ENCODE data around the gene TNNC2. TPM values are rescaled to one million over a fixed set of nuclear protein-coding genes. Genes with fewer than 3 reads are reported as not detected.
A peak's percentile ranks its signal among the peaks of the same experiment; 100 is the strongest.

TNNC2 gene
- total and polyA plus RNA-seq, 4 donors: 1.1 to 8.8 (median 2.8) TPM

GRCh38 chr20:45826381-45827019, 612 bp downstream of the TNNC2 start:
- H3K4me1 ChIP-seq (ENCODE audit: control insufficient read depth, insufficient read depth, low read length): peaks cover 25% of the 10 kb centered on the region
- H3K36me3 ChIP-seq (ENCODE audit: control insufficient read depth, insufficient read depth, low read length): no peaks in the 10 kb centered on the region
- no peak overlapping the region for H3K27ac ChIP-seq (ENCODE audit: low read depth, low read length)
- H3K9me3 ChIP-seq (ENCODE audit: control insufficient read depth, insufficient read depth, low read length): no peaks in the 10 kb centered on the region
- 88% methylated on average over 1 of the region's 6 CpGs for WGBS (ENCODE audit: insufficient coverage)
- peaks cover 28% of the 10 kb centered on the region for H3K27me3 ChIP-seq (ENCODE audit: control insufficient read depth, insufficient read depth, low read length)
- DNase-seq (ENCODE audit: low read depth in 4 of 6, low spot score in 6 of 6): no peak
- H3K4me3 ChIP-seq (ENCODE audit: low read depth, low read length): no peak overlapping the region

- peaks cover 30% of the 10 kb centered on the region for H3K27me3 ChIP-seq (ENCODE audit: control insufficient read depth, insufficient read depth, low read length)
- H3K36me3 ChIP-seq (ENCODE audit: control insufficient read depth, insufficient read depth, low read length): no peaks in the 10 kb centered on the region
- H3K4me3 ChIP-seq (ENCODE audit: low read depth, low read length): no peak overlapping the region
- 18% methylated on average over 54 of the region's 57 CpGs for WGBS (ENCODE audit: insufficient coverage)
- H3K9me3 ChIP-seq (ENCODE audit: control insufficient read depth, insufficient read depth, low read length): no peaks in the 10 kb centered on the region
- H3K4me1 ChIP-seq (ENCODE audit: control insufficient read depth, insufficient read depth, low read length): peaks cover 25% of the 10 kb centered on the region
- peak in 1 of 6 donors; percentile 36 for DNase-seq (ENCODE audit: low read depth in 4 of 6, low spot score in 6 of 6)
- H3K27ac ChIP-seq (ENCODE audit: low read depth, low read length): no peak overlapping the region
These were observed 2.9 kb downstream of the TNNC2 start for GRCh38 chr20:45823949-45824835.

- H3K36me3 ChIP-seq (ENCODE audit: control insufficient read depth, insufficient read depth, low read length): no peaks in the 10 kb centered on the region
- H3K27me3 ChIP-seq (ENCODE audit: control insufficient read depth, insufficient read depth, low read length): peaks cover 30% of the 10 kb centered on the region
- peak overlapping the region; percentile 18 for H3K4me3 ChIP-seq (ENCODE audit: low read depth, low read length)
- DNase-seq (ENCODE audit: low read depth in 4 of 6, low spot score in 6 of 6): peak in 2 of 6 donors; percentile 49 to 67
- H3K4me1 ChIP-seq (ENCODE audit: control insufficient read depth, insufficient read depth, low read length): peaks cover 25% of the 10 kb centered on the region
- 4% methylated on average over 24 of the region's 24 CpGs for WGBS (ENCODE audit: insufficient coverage)
- no peak overlapping the region for H3K27ac ChIP-seq (ENCODE audit: low read depth, low read length)
- H3K9me3 ChIP-seq (ENCODE audit: control insufficient read depth, insufficient read depth, low read length): no peaks in the 10 kb centered on the region
These were observed 4.3 kb downstream of the TNNC2 start for GRCh38 chr20:45822857-45823256.

- Histone ChIP-seq H3K4me1 (ENCODE audit: control insufficient read depth, insufficient read depth, low read length) (peaks cover 23% of the 10 kb centered on the region), H3K27me3 (ENCODE audit: control insufficient read depth, insufficient read depth, low read length) (peaks cover 30% of the 10 kb centered on the region), H3K4me3 (ENCODE audit: low read depth, low read length) (no peak overlapping the region), H3K36me3 (ENCODE audit: control insufficient read depth, insufficient read depth, low read length) (peaks cover 4% of the 10 kb centered on the region), H3K27ac (ENCODE audit: low read depth, low read length) (no peak overlapping the region), H3K9me3 (ENCODE audit: control insufficient read depth, insufficient read depth, low read length) (no peaks in the 10 kb centered on the region)
- DNase-seq (ENCODE audit: low read depth in 4 of 6, low spot score in 6 of 6): no peak
- 100% methylated on average over 1 of the region's 2 CpGs for WGBS (ENCODE audit: insufficient coverage)
These were observed 5.2 kb downstream of the TNNC2 start for GRCh38 chr20:45821947-45822346.

- peaks cover 19% of the 10 kb centered on the region for H3K4me1 ChIP-seq (ENCODE audit: control insufficient read depth, insufficient read depth, low read length)
- WGBS (ENCODE audit: insufficient coverage): 80% methylated on average over 1 of the region's 4 CpGs
- DNase-seq (ENCODE audit: low read depth in 4 of 6, low spot score in 6 of 6): no peak
These were observed 7.6 kb downstream of the TNNC2 start for GRCh38 chr20:45819466-45819865.

GRCh38 chr20:45818239-45818638, 8.9 kb downstream of the TNNC2 start:
- Histone ChIP-seq H3K4me3 (ENCODE audit: low read depth, low read length) (no peak overlapping the region), H3K36me3 (ENCODE audit: control insufficient read depth, insufficient read depth, low read length) (peaks cover 12% of the 10 kb centered on the region), H3K9me3 (ENCODE audit: control insufficient read depth, insufficient read depth, low read length) (no peaks in the 10 kb centered on the region), H3K27me3 (ENCODE audit: control insufficient read depth, insufficient read depth, low read length) (peaks cover 16% of the 10 kb centered on the region), H3K4me1 (ENCODE audit: control insufficient read depth, insufficient read depth, low read length) (peaks cover 12% of the 10 kb centered on the region), H3K27ac (ENCODE audit: low read depth, low read length) (no peak overlapping the region)
- DNase-seq (ENCODE audit: low read depth in 4 of 6, low spot score in 6 of 6): no peak
- 100% methylated on average over 1 of the region's 3 CpGs for WGBS (ENCODE audit: insufficient coverage)

More at GRCh38 chr20:45819466-45819865, 7.6 kb downstream of the TNNC2 start:
- no peak overlapping the region for H3K4me3 ChIP-seq (ENCODE audit: low read depth, low read length)
- H3K27ac ChIP-seq (ENCODE audit: low read depth, low read length): no peak overlapping the region
- peaks cover 12% of the 10 kb centered on the region for H3K36me3 ChIP-seq (ENCODE audit: control insufficient read depth, insufficient read depth, low read length)
- no peaks in the 10 kb centered on the region for H3K9me3 ChIP-seq (ENCODE audit: control insufficient read depth, insufficient read depth, low read length)
- peaks cover 28% of the 10 kb centered on the region for H3K27me3 ChIP-seq (ENCODE audit: control insufficient read depth, insufficient read depth, low read length)

GRCh38 chr20:45817376-45818194, 9.5 kb downstream of the TNNC2 start:
- 83% methylated on average over 6 of the region's 9 CpGs for WGBS (ENCODE audit: insufficient coverage)
- peaks cover 9% of the 10 kb centered on the region for H3K27me3 ChIP-seq (ENCODE audit: control insufficient read depth, insufficient read depth, low read length)
- H3K36me3 ChIP-seq (ENCODE audit: control insufficient read depth, insufficient read depth, low read length): peaks cover 12% of the 10 kb centered on the region
- no peaks in the 10 kb centered on the region for H3K9me3 ChIP-seq (ENCODE audit: control insufficient read depth, insufficient read depth, low read length)
- DNase-seq (ENCODE audit: low read depth in 4 of 6, low spot score in 6 of 6): no peak
- peak overlapping the region; percentile 19 for H3K27ac ChIP-seq (ENCODE audit: low read depth, low read length)
- no peak overlapping the region for H3K4me3 ChIP-seq (ENCODE audit: low read depth, low read length)
- H3K4me1 ChIP-seq (ENCODE audit: control insufficient read depth, insufficient read depth, low read length): peaks cover 12% of the 10 kb centered on the region

- no peaks in the 10 kb centered on the region for H3K9me3 ChIP-seq (ENCODE audit: control insufficient read depth, insufficient read depth, low read length)
- no peak overlapping the region for H3K27ac ChIP-seq (ENCODE audit: low read depth, low read length)
- no CpG with 5 or more reads among the region's 3 CpGs for WGBS (ENCODE audit: insufficient coverage)
- H3K4me3 ChIP-seq (ENCODE audit: low read depth, low read length): no peak overlapping the region
- no peak for DNase-seq (ENCODE audit: low read depth in 4 of 6, low spot score in 6 of 6)
- peaks cover 12% of the 10 kb centered on the region for H3K36me3 ChIP-seq (ENCODE audit: control insufficient read depth, insufficient read depth, low read length)
- peaks cover 4% of the 10 kb centered on the region for H3K27me3 ChIP-seq (ENCODE audit: control insufficient read depth, insufficient read depth, low read length)
- peaks cover 11% of the 10 kb centered on the region for H3K4me1 ChIP-seq (ENCODE audit: control insufficient read depth, insufficient read depth, low read length)
These were observed 10.2 kb downstream of the TNNC2 start for GRCh38 chr20:45816951-45817350.

- H3K27ac ChIP-seq (ENCODE audit: low read depth, low read length): no peak overlapping the region
- WGBS (ENCODE audit: insufficient coverage): 85% methylated on average over 2 of the region's 3 CpGs
- H3K4me1 ChIP-seq (ENCODE audit: control insufficient read depth, insufficient read depth, low read length): peaks cover 11% of the 10 kb centered on the region
- H3K4me3 ChIP-seq (ENCODE audit: low read depth, low read length): no peak overlapping the region
- no peaks in the 10 kb centered on the region for H3K9me3 ChIP-seq (ENCODE audit: control insufficient read depth, insufficient read depth, low read length)
- no peaks in the 10 kb centered on the region for H3K27me3 ChIP-seq (ENCODE audit: control insufficient read depth, insufficient read depth, low read length)
- no peak for DNase-seq (ENCODE audit: low read depth in 4 of 6, low spot score in 6 of 6)
- peaks cover 24% of the 10 kb centered on the region for H3K36me3 ChIP-seq (ENCODE audit: control insufficient read depth, insufficient read depth, low read length)
These were observed 12.8 kb downstream of the TNNC2 start for GRCh38 chr20:45814314-45814713.

Measured in spinal cord (tissue), 10 donors.